CD4-positive, alpha-beta T cell treated with Interleukin-6 for 4 hours (primary cell): ENCODE measurements around the gene PRKAG2.
"Not testable (repeated sequence)": the region's sequence is repeated elsewhere in the genome, so short reads cannot be mapped to it uniquely, and the experiment has no call there.

Experiments
- DNase-seq: peaks from one replicate; pipeline ENCODE4 v3.0.0-alpha.2; 2020; ENCODE audit warnings: mixed read lengths

Gene PRKAG2

DNA sequence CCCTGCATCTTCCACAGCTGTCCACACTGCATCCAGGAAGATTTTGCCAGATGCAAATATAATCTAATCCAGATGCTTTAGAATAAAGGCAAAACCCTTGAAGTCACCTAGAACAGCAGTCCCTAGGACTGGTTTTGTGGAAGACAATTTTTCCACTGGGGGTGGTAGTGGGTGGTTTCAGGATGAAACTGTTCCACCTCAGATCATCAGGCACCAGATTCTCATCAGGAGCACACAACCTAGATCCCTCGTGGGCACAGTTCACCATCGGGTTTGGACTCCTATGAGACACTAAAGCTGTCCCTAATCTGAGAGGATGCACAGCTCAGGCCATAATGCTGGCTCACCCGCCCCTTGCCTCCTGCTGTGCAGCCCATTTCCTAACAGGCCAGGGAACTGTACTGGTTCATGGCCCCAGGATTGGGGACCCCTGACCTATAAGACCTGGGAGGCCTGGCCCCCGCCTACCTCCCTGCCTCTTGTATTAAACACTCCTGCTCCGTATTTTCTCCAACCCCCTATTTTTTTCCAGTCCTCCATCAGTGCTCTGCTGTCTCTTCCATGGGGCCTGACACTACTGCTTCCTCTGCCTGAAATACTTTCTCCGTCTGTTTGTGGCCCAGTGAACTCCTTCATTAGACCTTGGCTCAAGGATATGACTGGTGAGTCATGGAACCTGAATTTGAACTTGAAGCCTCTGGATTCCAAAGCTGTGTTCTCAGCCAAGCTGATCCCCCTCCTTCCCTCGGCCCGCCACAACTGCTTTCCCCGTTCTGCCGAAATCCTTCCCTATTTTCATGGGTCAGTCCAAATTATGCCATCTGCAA lies 277.3 kb downstream of the PRKAG2 start:
- no peak for DNase-seq

DNA sequence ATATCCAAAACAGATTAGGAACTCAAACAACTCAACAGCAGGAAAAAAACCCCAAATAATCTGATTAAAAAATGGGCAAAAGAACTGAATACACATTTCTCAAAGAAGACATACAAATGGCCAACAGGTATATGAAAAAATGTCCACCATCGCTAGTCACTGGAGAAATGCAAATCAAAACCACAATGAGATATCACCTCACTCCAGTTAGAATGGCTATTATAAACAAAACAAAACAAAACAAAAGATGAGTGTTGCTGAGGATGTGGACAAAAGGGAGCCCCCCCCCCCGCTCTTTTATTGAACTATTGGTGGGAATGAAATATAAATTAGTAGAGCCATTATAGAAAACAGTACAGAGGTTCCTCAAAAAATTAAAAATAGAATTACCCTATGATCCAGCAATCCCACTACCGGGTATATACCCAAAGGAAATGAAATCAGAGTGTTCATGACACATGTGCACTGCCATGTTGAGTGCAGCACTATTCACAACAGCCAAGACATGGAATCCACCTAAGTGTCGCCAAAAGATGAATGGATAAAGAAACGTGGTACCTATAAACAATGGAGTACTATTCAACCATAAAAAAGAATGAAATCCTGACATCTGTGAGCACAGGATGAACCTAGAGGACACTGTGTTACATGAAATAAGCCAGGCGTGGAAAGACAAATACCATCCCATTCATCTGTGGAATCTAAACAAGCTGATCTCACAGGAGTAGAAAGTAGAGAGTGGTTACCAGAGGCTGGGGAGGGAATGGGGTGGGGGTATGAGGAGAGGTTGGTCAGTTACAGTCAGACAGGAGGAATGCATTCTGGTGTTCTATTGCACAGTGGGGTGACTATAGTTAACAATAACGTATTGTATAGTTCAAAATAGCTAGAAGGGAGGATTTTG lies 279.1 kb downstream of the PRKAG2 start:
- DNase-seq, result no peak

DNA sequence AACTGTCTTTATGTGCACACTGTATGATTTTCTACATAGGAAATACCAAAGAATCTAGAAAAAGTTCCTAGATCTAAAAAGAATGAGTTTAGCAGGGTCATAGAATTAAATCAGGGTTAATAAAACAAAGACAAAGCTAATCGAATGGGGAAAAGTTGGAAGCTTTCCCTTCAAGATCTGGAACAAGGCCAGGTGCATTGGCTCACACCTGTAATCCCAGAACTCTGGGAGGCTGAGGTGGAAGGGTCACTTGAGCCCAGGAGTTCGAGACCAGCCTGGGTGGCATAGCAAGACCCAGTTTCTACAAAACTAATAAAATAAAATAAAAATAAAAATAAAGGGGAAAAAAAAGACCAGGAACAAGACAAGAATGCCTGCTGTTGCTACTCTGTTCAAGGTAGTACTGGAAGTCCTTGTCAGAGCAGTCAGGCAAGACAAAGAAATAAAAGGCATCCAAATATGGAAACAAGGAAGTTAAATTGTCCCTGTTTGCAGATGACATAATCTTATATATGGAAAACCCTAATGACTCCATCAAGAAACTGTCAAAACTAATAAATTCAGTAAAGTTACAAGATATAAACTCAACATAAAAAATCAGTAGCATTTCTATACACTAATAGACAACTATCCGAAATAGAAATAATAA lies 281.1 kb downstream of the PRKAG2 start:
- no peak for DNase-seq

DNA sequence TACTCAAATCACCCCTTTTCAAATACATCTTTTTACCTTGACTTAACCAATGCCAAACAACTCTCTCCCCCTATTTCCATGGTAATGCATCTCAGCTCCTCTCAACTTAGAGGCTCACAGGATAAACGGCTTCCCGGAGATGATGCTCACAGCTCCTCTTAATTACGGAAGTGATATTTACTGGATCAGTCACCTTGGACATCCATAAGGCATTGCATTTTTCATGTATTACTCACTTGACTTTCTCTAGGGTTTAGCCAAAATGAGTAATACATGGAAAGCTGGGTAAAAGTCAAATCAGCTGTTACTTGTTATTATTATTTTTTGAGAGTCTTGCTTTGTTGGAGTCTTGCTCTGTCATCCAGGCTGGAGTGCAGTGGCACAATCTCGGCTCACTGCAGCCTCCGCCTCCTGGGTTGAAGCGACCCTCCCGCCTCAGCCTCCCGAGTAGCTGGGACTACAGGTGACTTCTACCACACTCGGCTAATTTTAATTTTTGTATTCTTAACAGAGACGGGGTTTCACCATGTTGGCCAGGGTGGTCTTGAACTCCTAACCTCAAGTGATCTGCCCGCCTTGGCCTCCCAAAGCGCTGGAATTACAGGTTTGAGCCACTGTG lies 283.9 kb downstream of the PRKAG2 start:
- DNase-seq, result no peak

DNA sequence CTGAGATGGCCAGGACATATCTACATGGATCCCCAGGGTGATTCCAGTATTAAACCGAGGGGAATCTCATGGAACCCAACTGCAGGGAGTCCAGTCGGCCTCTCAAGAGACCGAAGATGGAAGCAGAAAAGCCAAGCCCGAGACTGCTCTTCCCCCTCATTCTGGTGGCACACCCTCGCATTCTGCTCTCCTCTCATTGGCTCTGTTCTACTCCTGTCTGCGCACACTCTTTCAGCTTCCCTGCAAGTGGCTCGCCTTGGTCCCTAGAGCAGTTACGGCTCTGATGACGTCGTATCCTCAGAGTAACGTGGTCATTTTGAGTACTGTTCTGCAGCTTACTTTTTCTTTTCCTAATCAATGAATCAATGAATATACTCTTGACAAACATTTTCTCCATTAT lies 284.6 kb downstream of the PRKAG2 start:
- DNase-seq, result no peak

DNA sequence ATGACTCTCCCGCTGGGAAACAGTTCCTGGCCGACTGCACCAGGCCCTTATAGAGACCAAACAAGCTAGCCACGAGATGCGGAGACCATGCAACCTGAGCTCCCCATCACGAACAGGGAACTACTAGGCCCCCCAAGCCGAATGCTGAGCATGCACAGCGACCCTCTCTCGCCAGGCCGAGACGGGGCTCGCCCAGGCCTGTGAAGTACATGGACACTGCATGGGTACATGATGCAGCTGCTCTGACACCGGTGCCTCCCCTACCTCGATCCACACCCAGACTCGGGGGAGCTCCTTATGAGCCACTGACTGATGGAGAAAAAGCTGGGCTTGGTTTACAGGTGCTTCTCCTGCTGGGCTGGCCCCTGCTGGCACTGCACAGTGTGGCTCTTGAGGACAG lies 285.0 kb downstream of the PRKAG2 start:
- no peak for DNase-seq

DNA sequence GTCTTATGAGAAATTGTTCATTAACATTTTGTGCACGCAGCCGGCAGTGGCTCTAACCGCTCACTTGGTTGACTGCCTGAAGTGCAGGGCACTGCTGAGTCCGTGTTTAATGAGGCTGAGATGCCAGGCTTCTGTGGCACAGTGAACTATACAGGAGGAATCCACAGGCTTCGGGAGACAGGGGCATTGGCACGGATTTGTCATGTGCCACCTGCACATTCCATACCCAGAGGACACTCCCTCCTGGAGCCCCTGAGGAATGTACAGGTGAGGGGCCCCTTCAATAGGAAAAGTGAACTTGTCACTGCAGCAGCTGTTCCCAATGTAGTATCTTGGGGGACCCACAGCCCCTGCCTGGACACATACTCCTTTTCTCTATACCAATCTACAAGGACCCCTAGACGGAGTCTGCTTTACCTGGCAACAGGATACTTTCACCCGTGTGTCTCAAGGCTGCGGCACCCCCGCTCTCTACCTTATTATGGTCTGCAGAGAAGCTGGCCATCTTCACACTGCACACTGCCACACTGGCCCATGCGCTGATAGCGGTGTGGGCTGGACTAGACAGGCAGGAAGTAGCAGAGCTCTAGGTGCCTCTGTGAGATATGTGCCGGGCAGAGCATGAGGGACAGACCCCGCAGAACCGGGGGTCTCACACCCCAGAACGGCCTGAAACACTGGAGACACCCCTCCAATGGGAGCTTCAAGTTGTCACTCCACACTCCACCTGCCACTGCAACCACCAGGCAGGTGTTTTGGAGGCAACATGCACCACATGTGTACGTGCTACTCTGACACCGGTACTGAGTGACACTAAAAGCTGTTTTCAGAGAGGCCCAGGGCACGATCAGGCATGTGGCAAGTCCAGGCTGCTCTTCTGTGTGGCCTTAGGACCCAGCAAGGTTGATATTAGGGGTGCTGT lies 285.8 kb downstream of the PRKAG2 start:
- no peak for DNase-seq

DNA sequence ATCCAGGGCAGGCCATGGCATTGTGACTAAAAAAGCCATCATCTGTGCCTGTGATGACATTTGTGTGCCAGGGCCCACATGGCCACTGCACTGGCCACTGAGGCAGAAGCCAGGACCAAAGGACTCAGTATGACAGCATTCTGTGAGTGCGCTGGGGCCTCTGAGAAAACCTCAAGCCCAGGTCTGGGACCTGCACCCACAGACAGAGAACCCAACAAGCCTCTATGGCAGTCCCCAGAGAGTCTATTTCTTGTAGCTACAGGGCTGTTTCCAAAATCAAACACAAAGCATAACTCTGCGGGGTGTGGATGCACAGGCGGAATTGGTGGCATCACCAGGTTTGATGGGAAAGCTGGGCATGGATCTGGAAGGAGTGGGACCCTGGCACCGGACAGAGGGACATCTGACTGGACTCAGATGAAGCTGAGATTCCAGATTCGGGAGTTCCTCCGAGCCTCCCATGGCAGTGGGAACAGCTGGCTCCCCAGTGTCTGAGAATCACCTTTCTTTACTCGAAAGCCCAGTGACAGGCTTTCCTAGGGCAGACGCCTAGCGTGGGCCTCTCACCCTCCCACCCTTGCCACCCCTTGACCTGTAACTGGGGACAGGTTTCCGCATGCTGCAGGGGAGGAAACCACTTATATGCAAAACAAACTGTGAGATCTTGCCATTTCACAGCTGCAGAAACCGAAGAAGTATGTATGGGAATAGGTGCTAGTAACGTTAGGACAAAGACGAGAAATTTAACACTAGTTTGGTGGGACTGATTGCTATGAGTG lies 286.7 kb downstream of the PRKAG2 start:
- DNase-seq, result no peak

DNA sequence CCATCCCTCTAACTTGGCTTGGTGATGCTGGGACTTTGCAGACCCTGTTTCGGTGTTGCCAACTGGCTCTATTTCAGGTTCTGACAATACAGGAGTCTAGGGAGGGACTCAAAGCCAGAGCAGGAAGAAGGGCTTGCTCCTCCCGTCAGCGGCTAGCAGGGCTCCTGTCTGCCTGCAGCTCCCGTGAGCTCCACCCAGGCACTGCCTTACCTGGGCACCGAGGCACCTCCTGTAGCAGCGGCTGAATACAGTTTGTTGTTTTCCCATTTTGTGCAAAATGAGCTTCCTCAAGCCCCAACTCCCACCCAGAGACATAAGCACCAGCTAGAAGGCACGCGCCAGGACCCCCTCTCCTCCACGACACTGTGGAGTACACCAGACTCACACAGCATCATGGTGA lies 287.9 kb downstream of the PRKAG2 start:
- no peak for DNase-seq

DNA sequence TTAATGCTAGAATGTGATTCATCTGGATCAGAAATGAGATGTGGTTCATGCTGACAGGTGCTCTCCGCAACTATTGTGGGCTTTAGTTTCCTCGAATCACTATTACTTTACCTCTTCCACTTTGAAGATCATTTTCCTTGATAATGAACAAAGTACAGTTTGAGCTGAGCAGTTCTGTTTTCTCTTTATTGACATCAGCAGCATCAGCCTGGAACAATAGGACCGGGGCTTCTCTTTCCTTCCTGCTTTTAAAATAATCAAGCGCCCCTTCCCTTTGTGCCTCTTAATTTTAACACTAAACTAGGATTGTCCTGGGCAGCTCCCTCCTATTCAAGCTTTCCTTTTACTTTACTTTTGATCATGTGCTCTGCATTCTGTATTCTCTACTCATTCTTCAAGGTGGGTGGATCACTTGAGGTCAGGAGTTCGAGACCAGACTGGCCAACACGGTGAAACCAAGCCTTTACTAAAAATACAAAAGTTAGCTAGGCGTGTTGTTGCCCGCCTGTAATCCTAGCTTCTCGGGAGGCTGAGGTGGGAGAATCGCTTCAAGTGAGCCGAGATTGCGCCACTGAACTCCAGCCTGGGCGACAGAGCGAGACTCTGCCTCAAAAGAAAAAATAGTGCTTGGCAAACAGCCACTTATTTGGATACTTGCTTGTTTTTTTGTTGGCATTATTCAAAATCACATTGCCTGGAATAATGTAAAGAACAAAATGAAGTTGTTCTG lies 290.2 kb downstream of the PRKAG2 start:
- DNase-seq, result no peak

DNA sequence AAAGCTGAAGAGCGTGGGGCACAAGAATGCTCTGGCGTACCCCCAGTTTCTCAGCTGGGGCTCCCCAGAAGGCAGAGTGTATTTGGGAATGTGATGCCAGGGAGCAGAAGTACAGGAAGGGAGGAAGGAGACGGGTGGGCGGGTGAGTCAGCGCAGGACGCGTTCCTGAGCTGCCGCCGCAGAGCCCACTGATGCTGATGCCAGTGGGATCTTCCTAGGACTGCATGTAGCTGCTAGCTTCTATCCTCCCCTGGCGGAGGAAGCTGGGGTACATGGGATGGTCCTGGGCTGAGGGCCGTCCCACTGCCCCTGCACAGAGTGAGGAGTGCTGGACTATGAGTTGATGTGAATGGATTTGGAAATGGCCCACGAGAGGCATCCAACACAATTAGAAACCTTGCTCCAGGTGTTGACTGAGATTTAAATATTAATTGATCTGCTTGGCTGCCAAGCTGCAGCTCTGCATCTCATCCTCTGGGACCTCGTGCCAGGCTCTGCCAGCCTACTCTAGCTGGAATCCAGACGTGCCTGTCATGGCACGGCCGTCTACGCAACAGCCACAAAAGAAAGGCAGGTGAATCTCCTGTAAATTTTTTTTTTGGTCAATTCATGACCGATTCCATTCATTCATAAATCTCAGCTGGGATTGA lies 291.0 kb downstream of the PRKAG2 start:
- DNase-seq, result no peak

DNA sequence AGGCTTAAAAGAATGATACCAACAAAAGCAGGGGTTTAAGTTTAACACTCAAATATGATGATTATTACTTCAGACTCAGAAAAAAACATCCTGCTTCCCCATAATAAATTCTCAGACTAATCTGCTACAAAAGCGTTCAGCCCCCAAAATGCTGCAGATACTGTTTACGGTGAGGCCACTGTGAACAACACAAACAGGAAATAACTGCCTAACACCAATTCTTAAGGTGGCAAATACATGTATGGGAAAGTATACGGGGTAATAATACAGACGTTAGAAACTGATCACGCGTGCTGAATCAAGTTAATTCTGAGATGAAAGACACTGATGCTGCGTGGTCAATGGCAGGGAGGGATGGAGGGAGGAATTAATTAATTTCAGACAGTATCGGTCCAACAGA lies 295.2 kb downstream of the PRKAG2 start:
- DNase-seq, result no peak

DNA sequence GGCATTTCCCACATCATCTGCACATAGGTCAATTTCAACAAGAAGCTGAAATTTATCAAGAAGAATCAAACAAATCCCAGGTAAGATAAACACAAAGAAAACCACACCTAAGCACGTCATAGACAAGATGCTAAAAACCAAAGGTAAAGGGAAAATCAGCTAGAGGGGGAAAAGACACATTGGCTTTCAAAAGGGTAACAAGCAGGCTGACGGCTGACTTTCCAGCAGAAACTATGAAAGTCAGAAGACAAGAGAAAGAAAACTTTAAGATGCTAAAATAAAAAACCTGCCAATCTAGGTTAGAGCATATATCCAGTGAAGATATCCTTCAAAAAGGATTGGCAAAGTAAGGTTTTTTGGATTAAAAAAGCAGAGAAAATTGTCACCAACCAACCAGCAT lies 297.3 kb downstream of the PRKAG2 start:
- DNase-seq, result no peak

DNA sequence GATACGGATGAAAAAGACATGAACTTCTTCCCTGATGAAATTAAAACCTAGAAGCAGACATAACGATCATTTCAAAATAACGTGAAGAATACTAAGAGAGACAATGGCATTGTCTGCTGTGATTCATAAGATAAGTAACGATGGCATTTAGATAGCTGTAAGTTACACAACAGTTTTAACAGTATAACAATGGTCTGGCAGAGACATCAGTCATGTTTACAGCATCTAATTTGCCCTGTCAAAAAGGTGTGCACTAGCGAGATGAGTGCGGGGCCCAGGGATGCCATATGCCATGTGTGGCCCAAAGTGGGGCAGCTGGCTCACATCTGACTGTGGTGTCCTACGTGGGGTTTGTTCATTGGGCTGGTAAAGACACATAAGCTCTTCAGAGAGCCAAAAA lies 301.5 kb downstream of the PRKAG2 start:
- no peak for DNase-seq

DNA sequence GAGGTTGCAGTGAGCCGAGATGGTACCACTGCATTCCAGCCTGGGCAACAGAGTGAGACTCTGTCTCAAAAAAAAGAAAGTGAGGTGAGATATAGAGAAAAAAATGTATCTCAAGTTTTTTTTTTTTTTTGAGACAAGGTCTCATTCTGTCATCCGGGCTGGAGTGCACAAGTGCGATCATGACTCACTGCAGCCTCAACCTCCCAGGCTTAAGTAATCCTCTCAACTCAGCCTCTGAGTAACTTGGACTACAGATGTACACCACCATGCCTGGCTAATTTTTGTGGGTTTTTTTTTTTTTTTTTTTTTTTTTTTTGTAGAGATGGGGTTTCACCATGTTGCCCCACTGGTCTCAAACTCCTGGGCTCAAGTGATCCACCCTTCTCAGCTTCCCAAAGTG lies 303.9 kb downstream of the PRKAG2 start:
- not testable (repeated sequence) for DNase-seq

DNA sequence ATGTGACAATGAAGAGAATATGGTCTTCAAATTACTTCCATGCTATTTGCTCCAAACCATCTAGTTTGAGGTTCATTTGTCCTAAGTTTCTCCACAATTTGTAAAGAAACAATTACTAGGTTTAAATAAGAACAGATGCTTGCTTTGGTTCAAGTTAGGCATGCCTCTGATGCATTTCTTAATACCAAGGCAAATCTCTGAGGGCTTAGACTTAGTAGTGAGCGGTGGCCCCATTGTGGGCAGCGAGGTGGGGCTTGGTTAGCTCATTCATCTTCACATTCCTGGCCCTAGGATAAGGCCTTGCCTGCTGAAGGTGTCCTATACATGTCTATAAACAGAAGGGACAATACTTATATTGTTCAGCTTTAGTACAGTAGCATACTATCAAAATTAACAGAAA lies 304.8 kb downstream of the PRKAG2 start:
- no peak for DNase-seq

DNA sequence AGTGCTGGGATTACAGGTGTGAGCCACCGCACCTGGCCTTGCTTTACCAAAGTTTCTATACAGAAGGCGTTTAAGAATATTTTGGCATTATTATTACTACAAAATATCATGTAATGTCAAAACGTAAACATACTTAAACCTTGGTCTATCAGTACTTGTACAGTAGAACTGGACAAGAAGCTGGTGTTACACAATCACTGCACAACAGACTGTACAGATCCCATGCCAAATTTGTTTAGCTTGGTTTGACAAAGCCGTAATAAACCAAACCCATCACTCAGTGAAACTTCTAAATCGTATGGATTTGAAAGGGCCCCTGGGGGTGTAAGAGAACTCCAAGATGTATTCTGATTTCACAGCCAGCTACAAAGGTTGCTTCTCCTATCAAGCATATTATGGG lies 305.4 kb downstream of the PRKAG2 start:
- DNase-seq, result no peak

DNA sequence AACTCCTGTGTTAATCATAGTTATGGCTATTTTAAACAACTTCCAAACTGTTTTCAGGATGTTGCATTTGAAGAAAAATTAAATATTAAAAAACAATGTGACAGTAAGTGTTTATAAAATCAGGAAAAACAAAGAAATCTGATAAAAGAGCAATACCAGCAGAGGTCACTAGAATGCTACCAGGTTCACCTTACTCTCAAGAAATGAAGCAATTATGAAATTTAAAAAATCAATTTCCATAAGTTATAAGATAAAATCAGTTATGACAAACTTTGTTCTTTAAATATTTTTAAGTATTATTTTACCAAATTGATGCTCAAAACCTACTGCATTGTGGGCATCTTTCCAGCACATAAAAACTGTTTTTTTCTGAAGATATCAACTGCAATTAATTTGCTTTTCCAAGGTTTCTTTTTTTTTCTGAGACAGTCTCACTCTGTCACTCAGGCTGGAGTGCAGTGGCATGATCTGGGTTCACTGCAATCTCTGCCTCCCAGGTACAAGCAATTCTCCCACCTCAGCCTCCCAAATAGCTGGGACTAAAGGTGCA lies 306.5 kb downstream of the PRKAG2 start:
- no peak for DNase-seq
